Prostate gland (tissue), 2 donors: Measurements from ENCODE around the gene TMC2. TPM values are rescaled to one million over a fixed set of nuclear protein-coding genes. Genes with fewer than 3 reads are reported as not detected.

Experiments used
- DNase-seq: peaks from one replicate; pipeline ENCODE4 v3.0.0-alpha.2; 2019; ENCODE audit warnings: low spot score
- H3K27ac ChIP-seq, 2 donors: fragments of 200-600 bp; sonication (generic); 2 replicates each; pipeline ENCODE4 v1.5.1; 2017 to 2019
- H3K27me3 ChIP-seq: fragments of 200-600 bp; sonication (generic); replicated peaks from 2 replicates; pipeline ENCODE4 v1.5.1; 2019; ENCODE audit not compliant: insufficient read depth
- H3K36me3 ChIP-seq, 2 donors: fragments of 200-600 bp; sonication (generic); 1 replicate in 1 of 2; 2 replicates in 1 of 2; pipeline versions ENCODE4 v1.5.1 to v1.8.1; 2017 to 2019
- H3K4me1 ChIP-seq: fragments of 200-600 bp; sonication (generic); replicated peaks from 2 replicates; pipeline ENCODE4 v1.5.1; 2019
- H3K4me3 ChIP-seq, 2 donors: fragments of 200-600 bp; sonication (generic); 2 replicates each; pipeline ENCODE4 v1.5.1; 2017 to 2019
- H3K9me3 ChIP-seq: fragments of 200-600 bp; sonication (generic); 2 replicates; pipeline ENCODE4 v1.5.1; 2017
- POLR2A ChIP-seq: fragments of 450-650 bp; IDR thresholded peaks from one replicate; pipeline ENCODE4 v1.6.1; 2016; ENCODE audit warnings: antibody characterized with exemption, mild to moderate bottlenecking
- POLR2AphosphoS5 ChIP-seq: sonication (generic); formaldehyde crosslinking; IDR thresholded peaks from one replicate; pipeline ENCODE4 v1.6.1; 2017; ENCODE audit warnings: antibody characterized with exemption
- WGBS: methylation state at CpG from one replicate; pipeline ENCODE4 v1.1.5; 2018; 5-methylcytosine and 5-hydroxymethylcytosine counted together
- intact Hi-C: fragments of 100-400 bp; cut with DNase I; formaldehyde crosslinking; loops from one replicate; pipeline ENCODE4 v1.14.2; 2022
- total RNA-seq, 2 donors: library from RNA; depleted of rRNA; stranded (reverse); fragments of >200 nt; gene quantifications; one replicate each; pipeline ENCODE4 v1.1.0, GENCODE V29; 2016
- TF ChIP-seq, protein P1 (sequence below), 4 experiments: fragments of 200-600 bp in 2 of 4; fragments of 450-650 bp in 2 of 4; sonication (generic) in 2 of 4; IDR thresholded peaks; 1 replicate in 3 of 4; 2 replicates in 1 of 4; pipeline ENCODE4 v1.5.1; 2016 to 2019; ENCODE audit warnings: antibody characterized with exemption in 4 of 4, mild to moderate bottlenecking in 2 of 4, moderate library complexity in 2 of 4

TMC2 gene
- total RNA-seq, 2 donors from 2014 or later, result 0.23 TPM; not detected in 1

GRCh38 chr20:2508631-2509467 lies 27.5 kb upstream of the TMC2 start, which contains the start of gene ZNF343:
Gene ZNF343, minus strand, starts transcription at chr20:2508915. Its CDS starts 15,020 bp downstream, at chr20:2493895.
- TF ChIP-seq POLR2A (no peak), POLR2AphosphoS5 (peak; percentile 93)
- no peaks in the 10 kb centered on the region for H3K27me3 ChIP-seq
- H3K4me1 ChIP-seq, result no peaks in the 10 kb centered on the region
- 1% methylated on average over 52 of the region's 53 CpGs for WGBS
- DNase-seq, result peak; percentile 76
- H3K27ac ChIP-seq, result peak within 1 kb of the TSS; percentile 88 to 90
- H3K9me3 ChIP-seq, result no peaks in the 10 kb centered on the region
- H3K4me3 ChIP-seq, result peak within 1 kb of the TSS; percentile 80 to 87
- intact Hi-C loops, result loop anchor here (2.0 kb wide), 1 partner anchor 38 kb away; the partner anchor contains the start of gene SNRPB
- no peaks in the 10 kb centered on the region for H3K36me3 ChIP-seq

- 48% methylated on average over 9 of the region's 9 CpGs for WGBS
- Histone ChIP-seq H3K36me3 (no peaks in the 10 kb centered on the region), H3K27ac (peak overlapping the region; percentile 88 to 90), H3K9me3 (no peaks in the 10 kb centered on the region), H3K4me1 (no peaks in the 10 kb centered on the region), H3K4me3 (peak overlapping the region; percentile 80 to 87), H3K27me3 (no peaks in the 10 kb centered on the region)
- intact Hi-C loops, result loop anchor here (2.0 kb wide), 1 partner anchor 39 kb away; the partner anchor contains the start of gene SNRPB
- TF ChIP-seq, protein P1, sequence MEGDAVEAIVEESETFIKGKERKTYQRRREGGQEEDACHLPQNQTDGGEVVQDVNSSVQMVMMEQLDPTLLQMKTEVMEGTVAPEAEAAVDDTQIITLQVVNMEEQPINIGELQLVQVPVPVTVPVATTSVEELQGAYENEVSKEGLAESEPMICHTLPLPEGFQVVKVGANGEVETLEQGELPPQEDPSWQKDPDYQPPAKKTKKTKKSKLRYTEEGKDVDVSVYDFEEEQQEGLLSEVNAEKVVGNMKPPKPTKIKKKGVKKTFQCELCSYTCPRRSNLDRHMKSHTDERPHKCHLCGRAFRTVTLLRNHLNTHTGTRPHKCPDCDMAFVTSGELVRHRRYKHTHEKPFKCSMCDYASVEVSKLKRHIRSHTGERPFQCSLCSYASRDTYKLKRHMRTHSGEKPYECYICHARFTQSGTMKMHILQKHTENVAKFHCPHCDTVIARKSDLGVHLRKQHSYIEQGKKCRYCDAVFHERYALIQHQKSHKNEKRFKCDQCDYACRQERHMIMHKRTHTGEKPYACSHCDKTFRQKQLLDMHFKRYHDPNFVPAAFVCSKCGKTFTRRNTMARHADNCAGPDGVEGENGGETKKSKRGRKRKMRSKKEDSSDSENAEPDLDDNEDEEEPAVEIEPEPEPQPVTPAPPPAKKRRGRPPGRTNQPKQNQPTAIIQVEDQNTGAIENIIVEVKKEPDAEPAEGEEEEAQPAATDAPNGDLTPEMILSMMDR (IDR thresholded peaks at IDR 0.05), result no peak
- no peak for TF ChIP-seq POLR2A
- no peak for TF ChIP-seq POLR2AphosphoS5
- no peak for DNase-seq
Observed at GRCh38 chr20:2509468-2509781, 26.9 kb upstream of the TMC2 start.

GRCh38 chr20:2509794-2510193 lies 26.6 kb upstream of the TMC2 start:
- Histone ChIP-seq H3K27me3 (no peaks in the 10 kb centered on the region), H3K27ac (no peak overlapping the region), H3K36me3 (no peaks in the 10 kb centered on the region), H3K4me1 (no peaks in the 10 kb centered on the region), H3K4me3 (no peak overlapping the region), H3K9me3 (no peaks in the 10 kb centered on the region)
- intact Hi-C loops, result loop anchor here (2.0 kb wide), 1 partner anchor 39 kb away; the partner anchor contains the start of gene SNRPB
- WGBS, result 82% methylated on average over 3 of the region's 3 CpGs
- no peak for TF ChIP-seq POLR2AphosphoS5
- TF ChIP-seq, protein P1 (IDR thresholded peaks at IDR 0.05), result no peak
- TF ChIP-seq POLR2A, result no peak
- DNase-seq, result no peak

GRCh38 chr20:2515203-2515602 lies 21.2 kb upstream of the TMC2 start:
- H3K27me3 ChIP-seq, result no peaks in the 10 kb centered on the region
- no peak for DNase-seq
- H3K27ac ChIP-seq, result no peak overlapping the region
- WGBS, result 61% methylated on average over 1 of the region's 1 CpG
- intact Hi-C loops, result no loop called here
- TF ChIP-seq POLR2AphosphoS5, result no peak
- TF ChIP-seq POLR2A, result no peak
- TF ChIP-seq, protein P1 (IDR thresholded peaks at IDR 0.05), result no peak
- no peaks in the 10 kb centered on the region for H3K4me1 ChIP-seq
- no peak overlapping the region for H3K4me3 ChIP-seq
- no peaks in the 10 kb centered on the region for H3K36me3 ChIP-seq
- no peaks in the 10 kb centered on the region for H3K9me3 ChIP-seq

DNA sequence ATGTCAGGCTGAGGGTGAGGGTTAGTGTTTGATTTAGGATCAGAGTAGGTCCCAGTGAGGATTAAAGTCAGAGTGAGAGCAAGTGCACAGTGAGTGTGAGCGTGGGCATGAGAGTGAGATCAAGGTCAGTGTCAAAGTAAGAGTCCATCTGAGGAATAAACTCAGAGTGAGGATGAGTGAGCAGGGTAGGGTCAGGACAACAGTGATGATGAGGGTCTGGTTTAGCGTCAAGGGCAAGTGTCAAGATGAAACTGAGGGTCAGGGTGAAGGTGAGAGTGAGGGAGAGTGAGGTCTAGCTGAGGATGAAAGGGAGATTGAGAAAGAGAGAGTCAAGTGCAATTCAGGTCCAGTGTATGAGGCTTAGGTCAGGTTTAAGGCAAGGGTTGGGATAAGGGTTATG lies 20.0 kb upstream of the TMC2 start:
- no peak overlapping the region for H3K27ac ChIP-seq
- no peaks in the 10 kb centered on the region for H3K27me3 ChIP-seq
- DNase-seq, result no peak
- WGBS, result 64% methylated on average over 2 of the region's 2 CpGs
- TF ChIP-seq, protein P1 (IDR thresholded peaks at IDR 0.05), result no peak
- no peak for TF ChIP-seq POLR2AphosphoS5
- no peak for TF ChIP-seq POLR2A
- H3K4me3 ChIP-seq, result no peak overlapping the region
- H3K36me3 ChIP-seq, result no peaks in the 10 kb centered on the region
- intact Hi-C loops, result no loop called here
- no peaks in the 10 kb centered on the region for H3K4me1 ChIP-seq
- H3K9me3 ChIP-seq, result no peaks in the 10 kb centered on the region
